Liver (tissue), 3 donors: ENCODE data around the gene TTYH3.

Experiments
- EGR1 ChIP-seq, 2 donors: IDR thresholded peaks; 2 replicates each; pipeline ENCODE4 v1.6.1; 2016 to 2018; ENCODE audit warnings: antibody characterized with exemption in 2 of 2, low read depth in 2 of 2
- FOXA1 ChIP-seq: IDR thresholded peaks from 2 replicates; pipeline ENCODE4 v1.6.1; 2016; ENCODE audit warnings: antibody characterized with exemption
- HNF4G ChIP-seq: IDR thresholded peaks from 2 replicates; pipeline ENCODE4 v1.6.1; 2016; ENCODE audit warnings: antibody characterized with exemption
- RAD21 ChIP-seq, 2 donors: IDR thresholded peaks; 2 replicates each; pipeline ENCODE4 v1.6.1; 2016; ENCODE audit warnings: antibody characterized with exemption in 2 of 2, mild to moderate bottlenecking in 2 of 2
- SP1 ChIP-seq: IDR thresholded peaks from 2 replicates; pipeline ENCODE4 v1.6.1; 2018; ENCODE audit warnings: antibody characterized with exemption, mild to moderate bottlenecking
- TAF1 ChIP-seq: conservative IDR thresholded peaks from 2 replicates; pipeline ENCODE4 v1.6.1; 2016; ENCODE audit warnings: antibody characterized with exemption, mild to moderate bottlenecking
- TF ChIP-seq, protein P1 (sequence below): fragments of 150-350 bp; IDR thresholded peaks from 2 replicates; pipeline ENCODE4 v1.5.1; 2017; ENCODE audit warnings: improper control_type of control experiment, low read depth, low read length; ENCODE audit not compliant: missing input control
- TF ChIP-seq, protein P2 (sequence below): IDR thresholded peaks from 2 replicates; pipeline ENCODE4 v1.6.1; 2016; ENCODE audit warnings: antibody characterized with exemption, mild to moderate bottlenecking
- TF ChIP-seq, protein P3 (sequence below): IDR thresholded peaks from 2 replicates; pipeline ENCODE4 v1.6.1; 2016; ENCODE audit warnings: antibody characterized with exemption
- donor health status: healthy.
- donor health status: healthy.

DNA sequence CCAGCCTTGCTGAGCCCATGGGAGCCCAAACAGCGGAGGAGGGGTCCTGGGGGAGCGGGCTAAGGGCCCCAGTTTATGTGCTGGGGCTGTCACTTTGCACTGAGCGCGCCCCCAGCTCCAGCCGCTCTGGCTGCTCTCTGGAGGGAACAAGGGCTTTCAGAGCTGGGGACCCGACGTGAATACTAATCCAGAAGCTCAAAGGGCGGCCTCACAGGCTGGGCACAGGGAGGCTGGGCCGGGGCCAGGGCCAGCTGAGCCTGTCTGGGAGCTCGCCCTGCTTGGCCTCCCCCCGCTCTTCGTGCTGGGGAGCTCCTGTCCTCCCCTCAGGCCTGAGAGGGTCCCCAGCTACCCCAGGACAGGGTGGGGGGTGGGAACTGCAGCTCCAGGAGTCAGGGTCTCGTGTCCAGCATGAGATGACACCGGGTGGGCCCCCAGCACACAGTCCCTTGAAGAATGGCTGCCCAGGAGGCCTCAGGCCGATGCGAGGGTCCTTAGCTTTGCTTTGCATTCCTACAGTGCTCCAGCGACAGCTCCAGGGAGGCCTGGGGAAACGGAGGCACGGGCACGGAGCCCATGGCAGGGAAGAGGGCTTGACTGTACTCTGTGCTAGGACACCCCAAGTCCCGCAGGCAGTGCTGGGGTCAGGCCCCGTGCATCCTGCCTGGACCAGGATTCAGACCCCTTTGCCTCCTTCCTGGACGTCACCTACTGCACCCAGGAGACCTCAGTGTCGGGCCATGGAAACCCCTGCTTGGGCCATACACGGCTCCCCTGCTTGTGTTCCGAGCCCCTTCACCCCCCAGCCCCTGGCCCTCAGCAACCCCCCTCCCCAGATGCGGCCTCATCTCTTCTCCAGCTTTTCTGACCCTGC lies 50.4 kb downstream of the TTYH3 start:
- no peak for TF ChIP-seq FOXA1
- TF ChIP-seq, protein P1, sequence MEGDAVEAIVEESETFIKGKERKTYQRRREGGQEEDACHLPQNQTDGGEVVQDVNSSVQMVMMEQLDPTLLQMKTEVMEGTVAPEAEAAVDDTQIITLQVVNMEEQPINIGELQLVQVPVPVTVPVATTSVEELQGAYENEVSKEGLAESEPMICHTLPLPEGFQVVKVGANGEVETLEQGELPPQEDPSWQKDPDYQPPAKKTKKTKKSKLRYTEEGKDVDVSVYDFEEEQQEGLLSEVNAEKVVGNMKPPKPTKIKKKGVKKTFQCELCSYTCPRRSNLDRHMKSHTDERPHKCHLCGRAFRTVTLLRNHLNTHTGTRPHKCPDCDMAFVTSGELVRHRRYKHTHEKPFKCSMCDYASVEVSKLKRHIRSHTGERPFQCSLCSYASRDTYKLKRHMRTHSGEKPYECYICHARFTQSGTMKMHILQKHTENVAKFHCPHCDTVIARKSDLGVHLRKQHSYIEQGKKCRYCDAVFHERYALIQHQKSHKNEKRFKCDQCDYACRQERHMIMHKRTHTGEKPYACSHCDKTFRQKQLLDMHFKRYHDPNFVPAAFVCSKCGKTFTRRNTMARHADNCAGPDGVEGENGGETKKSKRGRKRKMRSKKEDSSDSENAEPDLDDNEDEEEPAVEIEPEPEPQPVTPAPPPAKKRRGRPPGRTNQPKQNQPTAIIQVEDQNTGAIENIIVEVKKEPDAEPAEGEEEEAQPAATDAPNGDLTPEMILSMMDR, result no peak
- TF ChIP-seq RAD21 (IDR thresholded peaks at IDR 0.05), result no peak
- TF ChIP-seq, protein P2, sequence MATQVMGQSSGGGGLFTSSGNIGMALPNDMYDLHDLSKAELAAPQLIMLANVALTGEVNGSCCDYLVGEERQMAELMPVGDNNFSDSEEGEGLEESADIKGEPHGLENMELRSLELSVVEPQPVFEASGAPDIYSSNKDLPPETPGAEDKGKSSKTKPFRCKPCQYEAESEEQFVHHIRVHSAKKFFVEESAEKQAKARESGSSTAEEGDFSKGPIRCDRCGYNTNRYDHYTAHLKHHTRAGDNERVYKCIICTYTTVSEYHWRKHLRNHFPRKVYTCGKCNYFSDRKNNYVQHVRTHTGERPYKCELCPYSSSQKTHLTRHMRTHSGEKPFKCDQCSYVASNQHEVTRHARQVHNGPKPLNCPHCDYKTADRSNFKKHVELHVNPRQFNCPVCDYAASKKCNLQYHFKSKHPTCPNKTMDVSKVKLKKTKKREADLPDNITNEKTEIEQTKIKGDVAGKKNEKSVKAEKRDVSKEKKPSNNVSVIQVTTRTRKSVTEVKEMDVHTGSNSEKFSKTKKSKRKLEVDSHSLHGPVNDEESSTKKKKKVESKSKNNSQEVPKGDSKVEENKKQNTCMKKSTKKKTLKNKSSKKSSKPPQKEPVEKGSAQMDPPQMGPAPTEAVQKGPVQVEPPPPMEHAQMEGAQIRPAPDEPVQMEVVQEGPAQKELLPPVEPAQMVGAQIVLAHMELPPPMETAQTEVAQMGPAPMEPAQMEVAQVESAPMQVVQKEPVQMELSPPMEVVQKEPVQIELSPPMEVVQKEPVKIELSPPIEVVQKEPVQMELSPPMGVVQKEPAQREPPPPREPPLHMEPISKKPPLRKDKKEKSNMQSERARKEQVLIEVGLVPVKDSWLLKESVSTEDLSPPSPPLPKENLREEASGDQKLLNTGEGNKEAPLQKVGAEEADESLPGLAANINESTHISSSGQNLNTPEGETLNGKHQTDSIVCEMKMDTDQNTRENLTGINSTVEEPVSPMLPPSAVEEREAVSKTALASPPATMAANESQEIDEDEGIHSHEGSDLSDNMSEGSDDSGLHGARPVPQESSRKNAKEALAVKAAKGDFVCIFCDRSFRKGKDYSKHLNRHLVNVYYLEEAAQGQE, result no peak
- TF ChIP-seq SP1, result no peak
- no peak for TF ChIP-seq EGR1 (IDR thresholded peaks at IDR 0.05; ENCODE audit: low read depth in 2 of 2)
- TF ChIP-seq HNF4G, result no peak
- TF ChIP-seq TAF1, result no peak
- TF ChIP-seq, protein P3, sequence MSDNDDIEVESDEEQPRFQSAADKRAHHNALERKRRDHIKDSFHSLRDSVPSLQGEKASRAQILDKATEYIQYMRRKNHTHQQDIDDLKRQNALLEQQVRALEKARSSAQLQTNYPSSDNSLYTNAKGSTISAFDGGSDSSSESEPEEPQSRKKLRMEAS, result no peak
